Fibroblast of pulmonary artery (primary cell): Measurements from ENCODE around the gene ABCC9.
"Not testable (repeated sequence)": the region's sequence is repeated elsewhere in the genome, so short reads cannot be mapped to it uniquely, and the experiment has no call there.

ENCODE experiments used
- DNase-seq: peaks from one replicate; pipeline ENCODE4 v3.0.0-alpha.2; 2010; ENCODE audit warnings: low read depth
- H3K4me3 ChIP-seq: replicated peaks from 2 replicates; pipeline ENCODE4 v1.5.1; 2011; ENCODE audit warnings: low read depth, mild to moderate bottlenecking, control low read depth, low read length, moderate library complexity
- CTCF ChIP-seq: IDR thresholded peaks from 2 replicates; pipeline ENCODE4 v1.5.1; 2011; ENCODE audit warnings: mild to moderate bottlenecking, control low read depth, low read length, inconsistent platforms; ENCODE audit errors: missing control alignments

ABCC9 gene

GRCh38 chr12:21801522-21802288 lies 139.5 kb downstream of the ABCC9 start:
- TF ChIP-seq CTCF, result no peak
- no peak for DNase-seq
- no peak overlapping the region for H3K4me3 ChIP-seq

- TF ChIP-seq CTCF, result no peak
- DNase-seq, result no peak
- H3K4me3 ChIP-seq, result no peak overlapping the region
Measured at GRCh38 chr12:21800011-21800410, 141.2 kb downstream of the ABCC9 start.

- no peak for TF ChIP-seq CTCF
Measured at GRCh38 chr12:21797539-21797938, 143.7 kb downstream of the ABCC9 start.

GRCh38 chr12:21795648-21796328 lies 145.4 kb downstream of the ABCC9 start:
- no peak for TF ChIP-seq CTCF
- H3K4me3 ChIP-seq, result no peak overlapping the region

More at GRCh38 chr12:21797539-21797938, 143.7 kb downstream of the ABCC9 start:
- H3K4me3 ChIP-seq, result no peak overlapping the region
- no peak for DNase-seq

GRCh38 chr12:21794807-21795595 lies 146.2 kb downstream of the ABCC9 start:
- H3K4me3 ChIP-seq, result not testable (repeated sequence)

More at GRCh38 chr12:21795648-21796328, 145.4 kb downstream of the ABCC9 start:
- DNase-seq, result no peak

GRCh38 chr12:21789687-21790086 lies 151.5 kb downstream of the ABCC9 start:
- H3K4me3 ChIP-seq, result not testable (repeated sequence)

More at GRCh38 chr12:21794807-21795595, 146.2 kb downstream of the ABCC9 start:
- not testable (repeated sequence) for DNase-seq

GRCh38 chr12:21788089-21788983 lies 152.9 kb downstream of the ABCC9 start:
- DNase-seq, result no peak
- H3K4me3 ChIP-seq, result no peak overlapping the region
- no peak for TF ChIP-seq CTCF

More at GRCh38 chr12:21789687-21790086, 151.5 kb downstream of the ABCC9 start:
- DNase-seq, result not testable (repeated sequence)
